Fibroblast of lung (primary cell): ENCODE results near the gene LARP1. TPM values are rescaled to one million over a fixed set of nuclear protein-coding genes. Genes with fewer than 3 reads are reported as not detected.
A peak's percentile ranks its signal among the peaks of the same experiment; 100 is the strongest.

ENCODE experiments used
- DNase-seq, 2 donors: peaks; one replicate each; pipeline versions ENCODE4 v3.0.0 to v3.0.0-alpha.2; 2010; ENCODE audit warnings: low read depth in 2 of 2
- H2AFZ ChIP-seq: 2 replicates; pipeline ENCODE4 v1.5.1; 2012; ENCODE audit warnings: low read length, control low read depth, inconsistent platforms
- H3K27ac ChIP-seq: 2 replicates; pipeline ENCODE4 v1.5.1; 2011; ENCODE audit warnings: low read length, control low read depth; ENCODE audit not compliant: insufficient read depth
- H3K27me3 ChIP-seq: 2 replicates; pipeline ENCODE4 v1.5.1; 2011; ENCODE audit warnings: mild to moderate bottlenecking, low read length; ENCODE audit not compliant: control insufficient read depth, insufficient read depth
- H3K36me3 ChIP-seq: 2 replicates; pipeline ENCODE4 v1.5.1; 2011; ENCODE audit warnings: low read length; ENCODE audit not compliant: control insufficient read depth, insufficient read depth
- H3K4me1 ChIP-seq: 2 replicates; pipeline ENCODE4 v1.5.1; 2011; ENCODE audit warnings: low read length; ENCODE audit not compliant: control insufficient read depth, insufficient read depth; ENCODE audit errors: extremely low read depth
- H3K4me2 ChIP-seq: 2 replicates; pipeline ENCODE4 v1.5.1; 2011; ENCODE audit warnings: low read length, control low read depth; ENCODE audit not compliant: insufficient read depth; ENCODE audit errors: extremely low read depth
- H3K4me3 ChIP-seq, 4 experiments: fragments of 200-600 bp in 1 of 4; sonication (generic) in 1 of 4; replicated peaks in 1 of 4; 2 replicates each; pipeline ENCODE4 v1.5.1; 2011 to 2016; ENCODE audit warnings: low read length in 4 of 4, low read depth in 3 of 4, mild to moderate bottlenecking in 3 of 4, control low read depth in 2 of 4, inconsistent platforms in 1 of 4, mixed read lengths in 1 of 4; ENCODE audit not compliant: insufficient read depth in 1 of 4; ENCODE audit errors: control extremely low read depth in 1 of 4
- H3K79me2 ChIP-seq: 2 replicates; pipeline ENCODE4 v1.5.1; 2012; ENCODE audit warnings: mild to moderate bottlenecking, low read length, inconsistent platforms; ENCODE audit not compliant: control insufficient read depth, insufficient read depth
- H3K9ac ChIP-seq: 2 replicates; pipeline ENCODE4 v1.5.1; 2011; ENCODE audit warnings: mild to moderate bottlenecking, low read length, control low read depth; ENCODE audit not compliant: insufficient read depth
- H3K9me3 ChIP-seq: 2 replicates; pipeline ENCODE4 v1.5.1; 2012; ENCODE audit warnings: low read depth, low read length; ENCODE audit not compliant: control insufficient read depth, insufficient read depth
- H4K20me1 ChIP-seq: 2 replicates; pipeline ENCODE4 v1.5.1; 2011; ENCODE audit warnings: low read length; ENCODE audit not compliant: control insufficient read depth, insufficient read depth; ENCODE audit errors: extremely low read depth
- EZH2 ChIP-seq: IDR thresholded peaks from 2 replicates; pipeline ENCODE4 v1.5.1; 2012; ENCODE audit warnings: low read length, control low read depth, mild to moderate bottlenecking; ENCODE audit errors: missing control alignments
- polyA minus RNA-seq: library from RNA; depleted of rRNA, polyadenylated mRNA; stranded (reverse); fragments of >200 nt; gene quantifications from 2 replicates; pipeline ENCODE4 v1.2.3, GENCODE V29; 2011; ENCODE audit warnings: low replicate concordance
- polyA plus RNA-seq, 2 donors: library from polyadenylated mRNA; depleted of rRNA in 1 of 2; stranded (reverse) in 1 of 2; unstranded in 1 of 2; fragments of >200 nt; gene quantifications; 2 replicates each; pipeline ENCODE4 v1.2.1, GENCODE V29; 2011 to 2012; ENCODE audit warnings: missing spikeins in 1 of 2
- total RNA-seq: library from RNA; depleted of rRNA; stranded (reverse); fragments of >200 nt; gene quantifications from 2 replicates; pipeline ENCODE4 v1.2.1, GENCODE V29; 2014
- TF ChIP-seq, protein P1 (sequence below), 2 donors: IDR thresholded peaks in 1 of 2; conservative IDR thresholded peaks in 1 of 2; 1 replicate in 1 of 2; 2 replicates in 1 of 2; pipeline ENCODE4 v1.5.1; 2011 to 2012; ENCODE audit warnings: low read length in 2 of 2, control low read depth in 1 of 2, inconsistent platforms in 1 of 2, low read depth in 1 of 2, mild to moderate bottlenecking in 1 of 2

LARP1 gene
- total RNA-seq (32.4 and 51.0 TPM in 2 replicates), polyA plus RNA-seq (81.3 and 115 TPM in 2 replicates), polyA minus RNA-seq (154 and 232 TPM in 2 replicates)
- 76.2 and 79.9 TPM in 2 replicates for polyA plus RNA-seq (2012)

DNA sequence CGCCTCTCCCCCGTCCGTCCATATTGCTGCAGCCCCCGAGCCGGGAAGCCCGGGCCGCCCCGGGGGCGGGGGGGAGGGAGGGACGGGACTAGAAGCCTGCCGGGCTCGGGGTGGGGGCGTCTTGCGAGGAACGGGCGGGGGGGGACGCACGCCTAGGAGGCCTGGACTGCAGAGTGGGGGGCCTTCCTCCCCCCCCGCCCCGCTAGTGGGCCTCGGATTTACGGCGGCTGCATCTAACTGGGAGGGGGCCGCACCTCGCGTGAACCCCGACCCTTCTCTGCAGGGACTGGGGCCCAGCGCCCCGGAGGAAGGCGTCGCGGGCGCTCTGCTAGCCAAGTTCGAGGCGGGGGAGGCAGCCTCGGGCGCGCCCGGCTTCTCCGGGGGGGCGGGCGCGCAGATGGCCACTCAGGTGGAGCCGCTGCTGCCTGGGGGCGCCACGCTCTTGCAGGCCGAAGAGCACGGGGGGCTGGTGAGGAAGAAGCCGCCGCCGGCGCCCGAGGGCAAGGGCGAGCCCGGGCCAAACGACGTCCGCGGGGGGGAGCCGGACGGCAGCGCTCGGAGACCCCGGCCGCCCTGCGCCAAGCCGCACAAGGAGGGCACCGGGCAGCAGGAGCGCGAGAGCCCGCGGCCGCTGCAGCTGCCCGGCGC, at the start of gene LARP1:
Gene LARP1, plus strand, starts transcription at position 17 of the 648 bp plus-strand sequence. Its CDS starts 381 bp downstream, at position 398.
- H3K36me3 ChIP-seq = no peaks in the 10 kb centered on the region

DNA sequence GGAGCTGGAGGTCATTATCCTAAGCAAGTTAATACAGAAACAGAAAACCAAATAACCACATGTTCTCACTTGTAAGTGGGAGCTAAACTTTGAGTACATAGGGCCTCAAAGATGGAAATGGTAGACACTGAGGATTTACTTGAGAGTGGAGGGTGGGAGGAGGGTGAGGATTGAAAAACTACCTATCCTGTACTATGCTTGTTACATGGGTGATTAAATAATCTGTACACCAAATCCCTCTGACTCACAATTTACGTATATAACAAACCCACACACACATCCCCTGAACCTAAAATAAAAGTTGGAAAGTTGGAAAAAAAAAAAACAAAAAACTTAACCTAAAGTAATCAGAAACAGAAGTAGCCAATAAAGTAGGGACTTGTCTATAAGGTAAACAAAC, 48.8 kb upstream of the LARP1 start:
- Histone ChIP-seq H2AFZ (no peak overlapping the region), H3K4me2 (no peak overlapping the region), H4K20me1 (no peaks in the 10 kb centered on the region), H3K4me3 (no peak overlapping the region), H3K27me3 (no peaks in the 10 kb centered on the region), H3K4me1 (no peaks in the 10 kb centered on the region), H3K79me2 (no peaks in the 10 kb centered on the region), H3K27ac (no peak overlapping the region), H3K36me3 (no peaks in the 10 kb centered on the region), H3K9me3 (no peaks in the 10 kb centered on the region), H3K9ac (no peak overlapping the region)
- TF ChIP-seq, protein P1, sequence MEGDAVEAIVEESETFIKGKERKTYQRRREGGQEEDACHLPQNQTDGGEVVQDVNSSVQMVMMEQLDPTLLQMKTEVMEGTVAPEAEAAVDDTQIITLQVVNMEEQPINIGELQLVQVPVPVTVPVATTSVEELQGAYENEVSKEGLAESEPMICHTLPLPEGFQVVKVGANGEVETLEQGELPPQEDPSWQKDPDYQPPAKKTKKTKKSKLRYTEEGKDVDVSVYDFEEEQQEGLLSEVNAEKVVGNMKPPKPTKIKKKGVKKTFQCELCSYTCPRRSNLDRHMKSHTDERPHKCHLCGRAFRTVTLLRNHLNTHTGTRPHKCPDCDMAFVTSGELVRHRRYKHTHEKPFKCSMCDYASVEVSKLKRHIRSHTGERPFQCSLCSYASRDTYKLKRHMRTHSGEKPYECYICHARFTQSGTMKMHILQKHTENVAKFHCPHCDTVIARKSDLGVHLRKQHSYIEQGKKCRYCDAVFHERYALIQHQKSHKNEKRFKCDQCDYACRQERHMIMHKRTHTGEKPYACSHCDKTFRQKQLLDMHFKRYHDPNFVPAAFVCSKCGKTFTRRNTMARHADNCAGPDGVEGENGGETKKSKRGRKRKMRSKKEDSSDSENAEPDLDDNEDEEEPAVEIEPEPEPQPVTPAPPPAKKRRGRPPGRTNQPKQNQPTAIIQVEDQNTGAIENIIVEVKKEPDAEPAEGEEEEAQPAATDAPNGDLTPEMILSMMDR (conservative IDR thresholded peaks at IDR 0.05 in 1 of 2, IDR thresholded peaks at IDR 0.05 in 1 of 2; ENCODE audit: low read depth in 1 of 2, low read length in 2 of 2) = no peak
- no peak for TF ChIP-seq EZH2
- no peak for DNase-seq

More for the DNA sequence above, at the start of gene LARP1:
- peak within 1 kb of the TSS; percentile 100 for H3K4me2 ChIP-seq
- H2AFZ ChIP-seq = peak within 1 kb of the TSS; percentile 76
- DNase-seq = no peak
- no peak for TF ChIP-seq EZH2
- TF ChIP-seq, protein P1 (conservative IDR thresholded peaks at IDR 0.05 in 1 of 2, IDR thresholded peaks at IDR 0.05 in 1 of 2; ENCODE audit: low read depth in 1 of 2, low read length in 2 of 2) = no peak
- H3K79me2 ChIP-seq = peaks cover 51% of the 10 kb centered on the region
- H3K4me1 ChIP-seq = peaks cover 19% of the 10 kb centered on the region
- H4K20me1 ChIP-seq = peaks cover 9% of the 10 kb centered on the region
- H3K9ac ChIP-seq = peak within 1 kb of the TSS; percentile 92
- H3K27ac ChIP-seq = peak within 1 kb of the TSS; percentile 97
- H3K4me3 ChIP-seq = peak within 1 kb of the TSS; percentile 91 to 95 (median 92)
- no peaks in the 10 kb centered on the region for H3K27me3 ChIP-seq
- no peaks in the 10 kb centered on the region for H3K9me3 ChIP-seq

DNA sequence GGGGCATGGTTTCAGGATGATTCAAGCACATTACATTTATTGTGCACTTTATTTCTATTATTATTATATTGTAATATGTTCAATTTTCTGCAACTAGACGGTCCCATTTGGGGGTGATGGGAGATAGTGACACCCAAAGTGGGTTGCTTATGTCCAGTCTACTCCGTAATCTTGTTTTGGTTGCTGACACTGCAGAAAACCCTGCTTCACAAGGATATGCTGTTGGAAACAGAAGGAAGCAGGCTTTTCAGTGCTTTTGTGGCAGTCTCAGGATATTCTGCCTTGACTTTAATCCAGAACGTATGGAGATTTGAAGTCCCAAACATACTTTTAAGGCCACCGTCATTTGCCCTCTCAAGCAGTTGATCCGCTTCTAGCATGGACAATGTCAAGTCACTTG, 47.5 kb upstream of the LARP1 start:
- Histone ChIP-seq H2AFZ (no peak overlapping the region), H3K4me2 (no peak overlapping the region), H3K9ac (no peak overlapping the region), H3K4me3 (no peak overlapping the region), H3K79me2 (no peaks in the 10 kb centered on the region), H4K20me1 (no peaks in the 10 kb centered on the region), H3K4me1 (no peaks in the 10 kb centered on the region), H3K27me3 (no peaks in the 10 kb centered on the region), H3K27ac (no peak overlapping the region), H3K36me3 (no peaks in the 10 kb centered on the region), H3K9me3 (no peaks in the 10 kb centered on the region)
- TF ChIP-seq, protein P1 (conservative IDR thresholded peaks at IDR 0.05 in 1 of 2, IDR thresholded peaks at IDR 0.05 in 1 of 2; ENCODE audit: low read depth in 1 of 2, low read length in 2 of 2) = no peak
- no peak for DNase-seq
